Thoracic aorta (tissue), 2 donors: ENCODE data around the gene VMAC. TPM values are rescaled to one million over a fixed set of nuclear protein-coding genes. Genes with fewer than 3 reads are reported as not detected.

Experiments used
- ATAC-seq: fragments of 150-250 bp; one replicate; pipeline ENCODE4 v1.8.0; 2017; ENCODE audit warnings: low read depth; ENCODE audit not compliant: insufficient number of reproducible peaks, low FRiP score
- DNase-seq: peaks from one replicate; pipeline ENCODE4 v3.0.0-alpha.2; 2020; ENCODE audit warnings: low spot score
- H3K27ac ChIP-seq, 2 donors: fragments of 200-600 bp; sonication (generic); 1 replicate in 1 of 2; 2 replicates in 1 of 2; pipeline ENCODE4 v1.5.1; 2016; ENCODE audit warnings: mild to moderate bottlenecking in 2 of 2, moderate library complexity in 2 of 2
- H3K27me3 ChIP-seq: fragments of 200-600 bp; sonication (generic); replicated peaks from 2 replicates; pipeline ENCODE4 v1.6.0; 2016; ENCODE audit warnings: mild to moderate bottlenecking; ENCODE audit not compliant: insufficient read depth
- H3K36me3 ChIP-seq: fragments of 200-600 bp; sonication (generic); one replicate; pipeline ENCODE4 v1.5.1; 2016
- H3K4me1 ChIP-seq, 2 donors: fragments of 200-600 bp; sonication (generic); 1 replicate in 1 of 2; 2 replicates in 1 of 2; pipeline versions ENCODE4 v1.5.1 to v1.6.0; 2016; ENCODE audit warnings: low read depth in 2 of 2, mild to moderate bottlenecking in 1 of 2; ENCODE audit not compliant: control insufficient read depth in 1 of 2
- H3K4me3 ChIP-seq: fragments of 200-600 bp; sonication (generic); 2 replicates; pipeline ENCODE4 v1.5.1; 2016; ENCODE audit warnings: mild to moderate bottlenecking
- H3K9me3 ChIP-seq: fragments of 200-600 bp; sonication (generic); 2 replicates; pipeline ENCODE4 v1.5.1; 2016
- CTCF ChIP-seq: fragments of 200-600 bp; sonication (generic); IDR thresholded peaks from one replicate; pipeline ENCODE4 v1.5.1; 2019; ENCODE audit warnings: antibody characterized with exemption
- total RNA-seq, 2 donors: library from RNA; depleted of rRNA; stranded (reverse); fragments of >200 nt; gene quantifications; one replicate each; pipeline versions ENCODE4 v1.1.0 to v1.2.3, GENCODE V29; 2016

Gene VMAC
- total RNA-seq, 2 donors from 2014 or later, result 13.3 to 13.6 TPM

- DNase-seq, result no peak
- H3K27me3 ChIP-seq, result no peaks in the 10 kb centered on the region
- H3K4me1 ChIP-seq, result peaks cover 55 to 81% of the 10 kb centered on the region in 2 donors
- no peaks in the 10 kb centered on the region for H3K36me3 ChIP-seq
- TF ChIP-seq CTCF, result no peak
- H3K4me3 ChIP-seq, result no peak overlapping the region
- peak overlapping the region; percentile 62 to 66 for H3K27ac ChIP-seq
- no peaks in the 10 kb centered on the region for H3K9me3 ChIP-seq
- ATAC-seq, result no peak
Measured at GRCh38 chr19:5953030-5953589, 48.4 kb downstream of the VMAC start.

- peak overlapping the region; percentile 46 for H3K4me3 ChIP-seq
- H3K4me1 ChIP-seq, result peaks cover 49 to 75% of the 10 kb centered on the region in 2 donors
- peak overlapping the region; percentile 62 to 66 for H3K27ac ChIP-seq
- H3K36me3 ChIP-seq, result no peaks in the 10 kb centered on the region
- TF ChIP-seq CTCF, result no peak
- no peaks in the 10 kb centered on the region for H3K9me3 ChIP-seq
- no peaks in the 10 kb centered on the region for H3K27me3 ChIP-seq
- no peak for ATAC-seq
- DNase-seq, result no peak
Measured at GRCh38 chr19:5953680-5954213, 49.1 kb downstream of the VMAC start.

- DNase-seq, result no peak
- H3K4me1 ChIP-seq, result peaks cover 45 to 75% of the 10 kb centered on the region in 2 donors
- H3K4me3 ChIP-seq, result peak overlapping the region; percentile 46
- peak; percentile 1 for ATAC-seq
- no peak for TF ChIP-seq CTCF
- no peaks in the 10 kb centered on the region for H3K27me3 ChIP-seq
- H3K36me3 ChIP-seq, result no peaks in the 10 kb centered on the region
- peak overlapping the region; percentile 62 to 66 for H3K27ac ChIP-seq
- no peaks in the 10 kb centered on the region for H3K9me3 ChIP-seq
Measured at GRCh38 chr19:5954293-5954692, 49.6 kb downstream of the VMAC start.

GRCh38 chr19:5955636-5955935 is 50.9 kb downstream of the VMAC start:
- H3K4me1 ChIP-seq, result peaks cover 52 to 78% of the 10 kb centered on the region in 2 donors
- H3K9me3 ChIP-seq, result no peaks in the 10 kb centered on the region
- no peaks in the 10 kb centered on the region for H3K27me3 ChIP-seq
- H3K4me3 ChIP-seq, result no peak overlapping the region
- no peak for TF ChIP-seq CTCF
- no peak for ATAC-seq
- peak overlapping the region in 1 of 2 donors; percentile 66 for H3K27ac ChIP-seq
- no peak for DNase-seq
- no peaks in the 10 kb centered on the region for H3K36me3 ChIP-seq

GRCh38 chr19:5956323-5956722 is 51.7 kb downstream of the VMAC start:
- Histone ChIP-seq H3K4me3 (no peak overlapping the region), H3K36me3 (no peaks in the 10 kb centered on the region), H3K27ac (no peak overlapping the region), H3K4me1 (peaks cover 49 to 79% of the 10 kb centered on the region in 2 donors), H3K9me3 (no peaks in the 10 kb centered on the region), H3K27me3 (no peaks in the 10 kb centered on the region)
- no peak for DNase-seq
- no peak for TF ChIP-seq CTCF
- ATAC-seq, result no peak
